Measurements from ENCODE around the gene DPP6.

GRCh38 chr7:154332811-154333580 is 280.8 kb downstream of the DPP6 start:
- TF ChIP-seq CTCF (optimal IDR thresholded peaks at IDR 0.05 in 1 of 3, IDR thresholded peaks at IDR 0.05 in 1 of 3, conservative IDR thresholded peaks at IDR 0.05 in 1 of 3; ENCODE audit: extremely low read depth in 1 of 3, insufficient read depth in 2 of 3, low read length in 3 of 3) (no peak), EZH2 (IDR thresholded peaks at IDR 0.05; ENCODE audit: low read length) (no peak)

Measured in keratinocyte (primary cell).